HTERT RPE-1 (cell line): ENCODE measurements around the gene ZBTB1.
"Not testable (repeated sequence)": the region's sequence is repeated elsewhere in the genome, so short reads cannot be mapped to it uniquely, and the experiment has no call there.

Experiments
- in situ Hi-C: fragments of 300-500 bp; cut with MboI; formaldehyde crosslinking; loops from 4 replicates; pipeline ENCODE4 v1.14.3; 2020; ENCODE audit warnings: low sequenced_read_pairs

ZBTB1 gene

GRCh38 chr14:64563696-64564095 is 59.1 kb downstream of the ZBTB1 start:
- in situ Hi-C loops, result no loop called here

- in situ Hi-C loops, result no loop called here
These were observed 62.1 kb downstream of the ZBTB1 start for GRCh38 chr14:64566651-64567122.

- in situ Hi-C loops, result no loop called here
These were observed 64.6 kb downstream of the ZBTB1 start for GRCh38 chr14:64569138-64569631.

GRCh38 chr14:64569646-64570045 is 65.1 kb downstream of the ZBTB1 start:
- in situ Hi-C loops, result not testable (repeated sequence)

- in situ Hi-C loops, result no loop called here
These were observed 68.0 kb downstream of the ZBTB1 start for GRCh38 chr14:64572386-64573104.

GRCh38 chr14:64573109-64573508 is 68.5 kb downstream of the ZBTB1 start:
- in situ Hi-C loops, result no loop called here
